CD4-positive, alpha-beta T cell treated with Interleukin-17A for 1 hour (primary cell): Measurements from ENCODE around the gene C16orf46.
"Not testable (repeated sequence)": the region's sequence is repeated elsewhere in the genome, so short reads cannot be mapped to it uniquely, and the experiment has no call there.

Experiments
- DNase-seq: peaks from one replicate; pipeline ENCODE4 v3.0.0-alpha.2; 2020

Gene C16orf46, protein sequence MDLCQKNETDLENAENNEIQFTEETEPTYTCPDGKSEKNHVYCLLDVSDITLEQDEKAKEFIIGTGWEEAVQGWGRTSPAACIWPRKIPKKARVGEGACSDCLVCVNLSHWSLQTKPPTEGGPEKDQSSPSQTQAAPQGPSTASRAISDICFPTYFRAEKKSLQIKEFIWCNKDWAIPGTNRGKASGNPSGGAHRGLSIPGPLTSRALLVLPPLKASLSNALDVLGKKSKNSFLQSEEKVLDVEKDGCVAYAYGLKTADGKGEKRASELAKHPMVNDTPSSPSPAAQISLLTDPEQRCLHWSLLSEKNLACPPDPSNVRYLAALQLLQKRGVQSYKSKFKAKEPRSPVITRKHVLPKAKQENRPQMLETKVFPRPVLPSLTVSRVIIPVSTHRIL

DNA sequence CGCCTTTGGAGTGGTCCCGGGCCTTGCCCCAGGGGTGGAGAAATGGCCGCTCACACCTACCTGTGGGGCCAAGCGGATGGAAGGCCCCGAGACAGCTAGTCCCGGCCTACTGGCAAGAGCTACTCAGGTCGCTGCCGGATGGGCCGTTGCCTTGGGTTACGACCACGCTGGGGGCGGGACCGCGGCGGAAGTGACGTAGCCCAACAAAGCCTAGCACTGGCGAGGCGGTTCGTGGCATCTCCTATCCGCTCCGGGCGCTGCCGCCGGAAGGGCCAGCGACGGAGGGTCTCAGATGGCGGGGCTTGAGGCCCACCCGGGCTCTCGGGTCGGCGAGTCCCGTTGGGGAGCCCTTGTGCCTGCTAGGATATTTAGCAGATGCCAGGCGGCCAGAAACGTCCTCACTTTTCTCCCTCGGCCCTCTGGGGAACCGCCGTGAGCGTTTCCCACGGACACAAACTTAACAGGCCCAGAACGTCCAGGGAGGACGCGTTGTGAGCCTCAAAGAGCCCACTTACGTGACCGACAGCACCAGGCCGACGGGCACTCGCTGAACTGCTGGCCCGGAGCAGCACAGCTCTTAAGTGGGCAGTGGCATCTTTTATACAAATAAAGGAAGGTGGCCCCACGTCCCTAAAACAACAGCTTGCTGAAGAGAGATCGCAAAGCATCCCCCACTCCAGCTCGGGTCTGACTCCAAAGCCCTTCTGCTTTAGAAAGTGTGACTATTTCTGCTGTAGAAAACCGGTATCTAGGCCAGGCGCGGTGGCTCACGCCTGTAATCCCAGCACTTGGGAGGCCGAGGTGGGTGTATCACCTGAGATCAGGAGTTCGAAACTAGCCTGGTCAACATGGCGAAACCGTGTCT is at the start of gene C16orf46:
Gene C16orf46, minus strand, starts transcription at position 163 of the 865 bp plus-strand sequence. CDS start 13,283 bp downstream, outside the sequence.
- DNase-seq, result peak; percentile 96

DNA sequence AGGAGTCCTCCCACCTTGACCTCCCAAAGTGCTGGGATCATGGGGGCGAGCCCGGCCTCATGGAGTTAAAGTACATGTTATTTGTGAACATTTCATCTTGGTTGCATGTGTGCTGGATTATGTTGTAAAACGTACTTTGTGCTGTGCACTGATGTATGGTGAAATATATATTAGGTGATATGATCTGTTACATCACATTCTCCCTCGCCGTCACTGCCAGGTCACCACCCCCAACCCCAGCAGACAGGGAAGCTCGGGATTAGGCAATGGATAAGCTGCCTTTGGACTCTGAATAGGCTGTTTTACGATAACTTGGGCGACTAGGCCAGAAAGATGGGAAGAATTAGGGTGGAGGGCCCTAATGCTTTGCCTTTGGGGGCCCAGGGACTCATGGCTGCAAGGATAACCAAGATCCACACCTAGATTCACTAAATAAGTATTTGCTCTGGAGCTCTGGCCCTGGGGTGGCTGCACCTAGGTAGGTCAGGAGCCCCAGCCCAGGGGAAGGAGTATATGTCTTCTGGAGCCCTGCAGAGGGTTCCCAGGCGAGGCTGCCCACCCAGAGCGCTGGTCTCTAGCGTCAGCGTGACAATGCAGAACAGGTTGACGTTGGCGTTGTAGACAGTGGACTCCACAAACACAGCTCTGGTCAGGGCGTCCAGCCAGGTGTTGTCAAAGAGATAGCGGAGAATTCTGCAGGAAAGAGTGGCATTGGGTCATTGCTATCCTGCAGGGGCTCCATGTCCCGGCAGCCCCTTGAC is 46.2 kb upstream of the C16orf46 start:
- DNase-seq, result no peak

DNA sequence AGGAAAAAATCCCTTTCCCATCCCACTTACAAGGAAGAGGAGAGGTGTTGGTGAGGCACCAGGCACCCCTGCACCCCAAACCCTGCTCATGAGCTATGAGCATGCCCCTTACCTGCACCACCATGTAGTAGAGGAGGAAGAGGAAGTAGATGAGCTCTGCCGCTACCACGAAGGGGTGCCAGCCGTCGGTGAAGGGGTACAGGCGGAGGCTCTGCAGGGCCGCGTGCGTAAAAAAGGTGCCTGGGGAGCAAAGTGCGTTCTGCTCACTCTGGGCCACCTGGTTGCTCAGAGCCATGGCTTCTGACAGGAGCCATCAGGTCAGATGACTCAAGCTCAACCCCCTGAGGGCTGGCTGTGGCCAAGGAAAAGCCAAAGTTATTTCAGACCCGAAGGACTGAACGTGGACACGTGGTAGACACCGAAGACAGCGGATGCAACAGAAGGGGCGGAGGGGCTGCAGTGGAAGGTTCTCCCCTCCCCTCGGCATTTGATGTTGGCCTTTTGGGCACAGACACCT is 44.5 kb upstream of the C16orf46 start:
- DNase-seq, result no peak

DNA sequence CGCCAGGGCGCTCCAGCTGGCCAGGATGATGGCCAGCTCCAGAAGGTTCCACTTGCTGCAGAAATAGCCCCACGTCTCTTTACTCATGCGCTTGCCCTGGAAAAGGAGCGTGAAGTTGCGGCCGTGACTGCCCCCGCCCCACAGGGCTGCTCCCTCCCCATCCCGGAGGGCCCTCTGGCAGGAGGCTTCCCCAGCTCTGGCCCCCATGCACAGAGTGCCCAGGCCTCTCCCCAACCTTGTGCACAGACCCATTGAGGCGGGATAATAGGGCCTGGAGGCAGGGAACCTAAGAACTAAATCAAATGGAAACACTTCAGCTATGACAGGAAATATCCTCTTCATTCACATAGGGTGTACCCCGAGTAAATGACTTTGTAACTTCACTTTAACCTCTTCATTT is 40.4 kb upstream of the C16orf46 start:
- DNase-seq, result no peak

DNA sequence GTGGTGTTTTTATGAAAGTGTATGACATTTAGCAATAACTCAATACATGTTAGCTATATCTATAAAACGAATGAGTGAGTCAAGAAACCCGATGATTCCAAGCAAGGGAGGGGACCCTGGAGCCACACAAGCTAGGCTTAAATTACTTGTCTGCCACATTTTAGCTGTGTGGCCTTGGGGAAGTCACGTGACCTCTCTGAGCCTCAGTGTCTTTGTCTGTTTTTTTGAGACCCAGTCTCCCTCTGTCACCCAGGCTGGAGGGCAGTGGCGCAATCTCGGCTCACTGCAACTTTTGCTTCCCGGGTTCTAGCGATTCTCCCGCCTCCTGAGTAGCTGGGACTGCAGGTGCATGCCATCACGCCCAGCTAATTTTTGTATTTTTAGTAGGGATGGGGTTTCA is 39.2 kb upstream of the C16orf46 start:
- no peak for DNase-seq

DNA sequence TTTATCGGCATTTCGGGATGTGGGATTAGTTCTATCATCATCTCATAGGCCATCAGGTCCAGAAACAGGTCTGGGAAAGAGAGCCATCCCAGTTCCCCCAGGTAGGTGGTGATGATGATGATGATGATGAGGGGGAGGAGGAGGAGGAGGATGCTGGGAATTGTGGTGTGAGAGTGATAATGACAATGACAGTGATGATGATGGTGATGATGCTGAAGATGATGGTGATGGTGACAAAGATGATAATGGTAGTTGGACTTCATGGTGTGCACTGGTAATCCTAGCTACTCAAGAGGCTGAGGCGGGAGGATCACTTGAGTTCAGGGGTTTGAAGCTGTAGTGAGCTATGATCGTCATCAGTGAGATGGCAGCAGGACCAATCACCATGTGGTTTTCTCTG is 35.4 kb upstream of the C16orf46 start:
- DNase-seq, result no peak

DNA sequence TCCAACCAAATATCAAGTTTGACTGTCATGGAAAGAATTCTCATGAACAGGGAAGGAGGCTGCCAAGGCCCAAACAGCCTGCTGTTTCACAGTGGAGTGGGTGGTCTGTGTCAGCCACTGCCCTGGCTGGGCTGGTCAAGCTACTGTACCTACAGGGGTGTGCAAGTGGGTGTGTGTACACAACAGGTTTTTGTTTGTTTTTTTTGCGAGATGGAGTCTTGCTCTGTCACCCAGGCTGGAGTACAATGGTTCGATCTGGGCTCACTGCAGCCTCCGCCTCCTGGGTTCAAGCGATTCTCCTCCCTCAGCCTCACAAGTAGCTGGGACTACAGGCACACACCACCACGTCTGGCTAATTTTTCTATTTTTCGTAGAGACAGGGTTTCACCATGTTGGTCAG is 32.2 kb upstream of the C16orf46 start:
- DNase-seq, result not testable (repeated sequence)

DNA sequence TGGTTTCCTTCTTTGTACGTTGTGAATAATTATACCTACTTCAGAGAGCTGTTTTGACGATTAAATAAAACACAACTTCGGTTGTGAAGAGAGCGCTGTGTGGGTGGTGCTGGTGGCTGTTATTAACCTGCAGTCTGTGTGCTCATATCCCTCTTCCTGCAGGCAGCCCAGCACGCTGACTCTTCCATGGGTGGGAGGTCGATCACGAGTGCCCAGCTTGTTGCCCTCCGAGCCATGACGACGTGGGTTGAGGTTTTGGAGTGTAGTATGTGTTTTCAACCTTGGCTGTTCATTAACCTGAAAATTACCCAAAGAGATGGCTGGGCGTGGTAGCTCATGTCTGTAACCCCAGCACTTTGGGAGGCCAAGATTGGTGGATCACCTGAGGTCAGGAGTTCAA is 30.5 kb upstream of the C16orf46 start:
- DNase-seq, result no peak

DNA sequence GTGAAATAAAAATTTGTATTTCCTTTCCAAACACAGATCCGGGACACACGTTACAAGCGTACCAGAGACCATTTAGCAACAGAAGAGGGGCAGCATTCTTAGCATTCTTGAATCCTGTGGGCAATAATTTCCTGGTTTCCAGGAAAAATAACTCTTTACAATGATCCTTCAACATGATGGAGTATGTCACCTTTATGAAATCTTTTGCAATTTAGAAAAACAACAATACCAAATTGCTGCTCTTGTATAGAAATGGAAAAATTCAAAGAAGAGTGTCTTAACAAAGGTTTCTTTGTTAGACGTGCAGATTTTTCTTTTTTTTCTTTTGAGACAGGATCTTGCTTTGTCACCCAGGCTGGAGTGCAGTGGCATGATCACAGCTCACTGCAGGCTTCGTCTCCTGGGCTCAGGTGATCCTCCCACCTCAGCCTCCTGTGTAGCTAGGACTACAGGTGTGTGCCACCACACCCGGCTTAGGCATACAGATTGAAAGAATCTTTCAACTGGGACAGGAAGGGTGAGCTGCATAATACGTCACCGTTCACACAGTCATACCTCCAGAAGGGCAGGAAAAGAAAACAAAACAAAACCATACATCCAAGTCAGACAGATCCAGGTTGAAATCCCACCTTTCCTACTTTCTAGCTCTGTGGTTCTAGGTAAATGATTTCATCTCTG is 29.9 kb upstream of the C16orf46 start:
- DNase-seq, result no peak

DNA sequence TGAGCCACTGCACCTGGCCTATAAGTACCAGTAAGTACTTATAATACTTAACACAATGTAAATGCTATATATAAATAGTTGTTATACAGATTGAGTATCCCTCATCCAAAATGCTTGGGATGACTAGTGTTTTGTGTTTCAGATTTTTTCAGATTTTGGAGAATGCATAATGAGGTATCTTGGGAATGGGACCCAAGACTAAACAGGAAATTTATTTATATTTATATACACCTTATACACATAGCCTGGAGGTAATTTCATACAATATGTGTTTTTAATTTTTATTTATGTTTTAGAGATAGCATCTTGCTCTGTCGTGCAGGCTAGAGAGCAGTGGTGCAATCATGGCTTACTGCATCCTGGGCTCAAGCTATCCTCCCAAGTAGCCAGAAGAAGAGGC is 28.9 kb upstream of the C16orf46 start:
- DNase-seq, result no peak

DNA sequence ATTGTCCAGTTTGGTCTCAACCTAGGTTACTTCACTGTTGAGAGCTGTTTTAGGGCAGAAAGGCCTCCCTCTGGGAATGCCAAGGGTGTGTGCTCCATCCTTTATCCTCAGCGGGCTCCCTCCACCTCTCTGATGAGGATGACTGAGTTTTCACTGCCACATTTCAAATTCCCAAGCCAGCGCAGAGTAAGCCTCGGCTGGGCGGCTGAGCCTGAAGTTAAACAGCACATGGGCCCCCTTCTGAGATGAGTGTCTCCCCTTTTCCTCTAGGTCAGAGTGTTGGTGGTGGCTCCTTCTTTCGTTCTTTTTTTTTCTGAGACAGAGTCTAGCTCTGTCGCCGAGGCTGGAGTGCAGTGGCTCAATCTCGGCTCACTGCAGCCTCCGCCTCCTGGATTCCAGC is 24.7 kb upstream of the C16orf46 start:
- DNase-seq, result no peak

DNA sequence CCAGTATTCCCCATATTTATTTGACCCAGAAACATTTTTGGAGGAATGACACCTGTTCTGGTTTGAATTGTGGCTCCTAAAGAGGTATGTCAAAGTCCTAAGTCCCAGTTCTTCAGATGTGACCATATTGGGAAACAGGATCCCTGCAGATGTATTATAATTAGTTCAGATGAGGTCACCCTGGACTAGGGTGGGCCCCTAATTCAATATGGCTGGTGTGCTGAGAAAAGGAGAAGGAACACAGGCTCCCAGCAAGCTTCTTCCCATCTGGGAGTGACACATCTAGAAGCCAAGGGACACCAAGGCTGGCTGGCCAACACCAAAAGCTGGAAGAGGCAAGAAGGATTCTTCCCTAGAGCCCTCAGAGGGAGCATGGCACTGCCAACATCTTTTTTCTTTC is 22.9 kb upstream of the C16orf46 start:
- DNase-seq, result no peak

DNA sequence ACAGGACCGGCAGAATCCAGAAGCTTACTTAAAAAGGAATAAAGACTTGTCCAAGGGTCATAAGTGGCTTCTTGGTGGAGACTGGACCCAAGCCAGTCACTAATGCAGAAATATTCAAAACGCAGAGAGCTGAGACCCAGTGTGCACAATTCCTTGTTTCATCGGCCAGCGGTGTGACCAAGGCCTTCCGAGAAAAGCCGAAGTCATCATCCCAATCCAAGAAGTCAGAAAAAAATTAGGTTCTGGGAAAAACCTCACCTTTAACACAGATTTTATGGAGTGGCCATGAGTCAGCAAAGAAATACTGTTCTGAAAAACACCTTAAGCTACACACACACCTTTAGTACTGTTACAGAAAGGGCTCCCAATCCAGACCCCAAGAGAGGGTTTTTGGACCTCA is 20.2 kb upstream of the C16orf46 start:
- no peak for DNase-seq

DNA sequence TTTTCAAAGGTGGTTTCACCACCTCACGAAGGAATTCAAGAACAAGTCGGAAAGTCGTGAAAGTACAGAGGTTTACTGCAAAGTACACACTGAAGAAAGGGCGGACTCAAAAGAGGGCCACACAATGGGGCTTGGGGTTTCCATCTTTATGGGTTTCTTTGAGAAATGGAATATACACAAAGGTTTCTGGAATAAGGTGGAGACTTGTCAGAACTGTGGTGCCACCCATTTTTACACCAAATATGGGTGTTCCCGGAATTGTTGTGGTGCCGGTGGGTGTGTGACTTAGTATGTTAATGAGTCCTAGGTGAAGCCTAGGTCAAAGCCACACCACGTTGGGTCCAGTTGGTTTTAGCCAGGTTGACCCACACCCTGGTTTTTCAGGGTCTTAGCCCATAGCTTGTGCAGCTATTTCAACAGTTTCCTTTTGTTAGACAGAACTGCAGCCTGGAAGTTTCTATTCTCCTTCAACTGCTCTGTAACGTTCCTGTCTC is 19.7 kb upstream of the C16orf46 start:
- DNase-seq, result no peak

DNA sequence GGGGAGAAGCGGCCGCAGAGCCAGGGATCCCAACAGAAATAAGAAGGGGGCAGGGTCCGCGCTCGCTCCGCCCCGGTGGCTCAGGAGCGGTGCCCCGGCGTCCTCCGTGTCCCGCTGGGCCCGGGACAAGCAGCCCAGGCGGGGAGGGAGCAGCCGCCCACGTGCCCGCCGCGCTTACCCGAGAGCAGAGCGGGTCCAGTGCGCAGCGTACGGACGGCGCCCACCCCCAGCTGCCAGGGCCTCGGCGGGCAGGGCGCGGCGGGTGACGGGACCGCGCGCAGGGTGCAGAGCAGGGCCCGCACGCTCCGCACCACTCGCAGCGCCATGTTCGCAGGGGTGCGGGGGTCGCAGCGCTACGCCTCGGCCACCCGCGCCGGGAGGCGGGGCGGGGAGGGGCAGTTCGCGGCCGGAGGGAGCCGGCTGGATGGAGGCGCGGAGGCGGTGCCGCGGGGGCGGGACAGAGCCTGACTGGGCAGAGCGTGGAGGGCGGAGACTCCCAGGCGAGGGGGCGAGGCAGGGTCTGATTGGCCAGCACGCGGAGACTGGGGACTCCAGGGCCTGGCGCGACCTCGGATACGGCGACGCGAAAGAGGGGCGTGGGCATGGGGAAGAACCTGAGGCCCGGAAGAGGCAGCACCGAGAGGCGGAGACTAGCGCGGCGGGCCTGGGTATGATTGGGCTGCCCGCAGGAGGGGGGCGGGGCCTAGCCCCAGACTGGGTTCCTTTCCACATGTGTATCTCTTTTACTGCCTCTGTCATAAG is 19.1 kb upstream of the C16orf46 start, which contains the start of gene GCSH:
Gene GCSH, minus strand, starts transcription at position 443 of the 762 bp plus-strand sequence. Its CDS starts 117 bp downstream, at position 326.
- DNase-seq, result peak; percentile 99

DNA sequence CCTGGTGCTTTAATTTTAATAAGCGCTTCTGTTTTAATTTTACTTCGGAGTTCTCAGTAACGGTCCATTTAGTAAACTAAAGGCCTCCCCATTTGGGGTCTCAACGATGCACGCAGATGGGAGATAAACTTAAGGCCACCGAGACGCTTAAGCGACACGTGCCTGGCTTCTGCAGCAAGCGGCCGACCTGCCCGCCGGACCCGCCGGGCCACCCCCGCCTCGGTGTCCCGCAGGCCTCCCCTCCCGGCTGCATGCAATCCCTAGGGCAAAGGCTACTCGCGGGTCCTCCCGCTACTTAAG is 18.6 kb upstream of the C16orf46 start:
- no peak for DNase-seq

DNA sequence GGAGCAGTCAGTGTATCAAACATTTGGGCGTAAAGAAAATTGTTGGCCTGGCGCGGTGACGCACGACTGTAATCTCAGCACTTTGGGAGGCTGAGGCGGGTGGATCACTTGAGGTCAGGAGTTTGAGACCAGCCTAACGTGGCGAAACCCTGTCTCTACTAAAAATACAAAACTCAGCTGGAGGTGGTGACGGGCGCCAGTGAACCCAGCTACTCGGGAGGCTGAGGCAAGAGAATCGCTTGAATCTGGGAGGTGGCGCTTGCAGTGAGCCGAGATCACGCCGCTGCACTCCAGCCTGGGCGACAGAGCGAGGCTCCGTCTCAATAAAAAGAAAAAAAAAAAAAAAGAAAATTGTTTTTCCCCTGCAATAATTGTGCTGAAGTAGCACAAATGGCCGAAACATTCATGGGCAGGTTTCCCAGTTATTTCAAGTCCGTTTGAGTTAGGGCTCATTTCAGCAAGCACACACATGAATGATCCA is 17.8 kb upstream of the C16orf46 start:
- DNase-seq, result no peak

DNA sequence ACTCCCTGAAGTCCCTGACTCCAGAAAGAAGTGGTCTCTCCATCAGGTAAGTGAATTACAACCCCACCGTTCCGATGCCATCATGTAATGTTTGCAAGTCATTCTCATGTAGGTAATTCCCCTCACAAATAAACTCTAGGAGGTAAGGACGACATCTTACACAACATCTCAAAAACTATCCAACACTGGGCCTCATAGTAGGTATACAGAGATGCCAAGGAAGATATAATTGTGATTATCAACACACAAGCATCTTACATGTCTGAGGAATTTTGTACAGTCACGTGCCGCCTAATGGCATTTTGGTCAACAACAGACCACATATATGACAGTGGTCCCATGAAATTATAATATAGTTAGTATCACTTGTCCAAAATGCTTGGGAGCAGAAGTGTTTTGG is 11.8 kb upstream of the C16orf46 start:
- no peak for DNase-seq

DNA sequence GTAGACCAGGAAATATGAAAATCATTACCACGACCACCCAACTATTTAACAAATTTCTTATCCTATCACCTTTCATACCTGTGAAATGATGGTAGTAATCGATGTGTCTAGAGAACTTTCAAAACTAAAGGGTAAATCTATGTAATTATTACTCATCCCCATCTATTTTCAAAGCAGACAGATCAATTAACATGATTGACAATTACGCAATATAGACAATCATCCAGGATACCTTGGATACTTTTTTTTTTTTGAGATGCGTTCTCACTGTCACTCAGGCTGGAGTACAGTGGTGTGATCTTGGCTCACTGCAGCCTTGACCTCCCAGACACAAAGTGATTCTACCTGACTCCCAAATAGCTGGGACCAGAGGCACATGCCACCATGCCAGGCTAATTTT is 4.0 kb upstream of the C16orf46 start:
- no peak for DNase-seq

DNA sequence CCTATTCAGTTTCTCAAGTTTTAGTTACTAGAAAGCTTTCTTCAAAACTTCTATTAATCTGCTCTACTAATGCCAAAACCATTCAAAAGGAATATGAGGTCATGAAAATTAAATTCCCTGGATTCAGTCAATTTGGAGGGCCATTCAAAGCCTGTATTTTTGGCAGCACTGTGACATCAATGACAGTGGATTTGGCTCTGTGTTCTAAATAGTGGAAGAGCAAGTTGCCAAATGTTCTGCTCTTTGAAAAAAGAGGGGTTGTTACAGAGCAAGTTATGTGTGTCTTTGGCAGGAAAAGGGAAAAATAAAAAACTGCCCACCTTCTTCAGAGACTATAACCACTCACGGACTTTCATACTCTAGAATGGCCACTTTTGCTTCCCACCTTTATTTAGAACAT is 3.2 kb upstream of the C16orf46 start:
- no peak for DNase-seq

DNA sequence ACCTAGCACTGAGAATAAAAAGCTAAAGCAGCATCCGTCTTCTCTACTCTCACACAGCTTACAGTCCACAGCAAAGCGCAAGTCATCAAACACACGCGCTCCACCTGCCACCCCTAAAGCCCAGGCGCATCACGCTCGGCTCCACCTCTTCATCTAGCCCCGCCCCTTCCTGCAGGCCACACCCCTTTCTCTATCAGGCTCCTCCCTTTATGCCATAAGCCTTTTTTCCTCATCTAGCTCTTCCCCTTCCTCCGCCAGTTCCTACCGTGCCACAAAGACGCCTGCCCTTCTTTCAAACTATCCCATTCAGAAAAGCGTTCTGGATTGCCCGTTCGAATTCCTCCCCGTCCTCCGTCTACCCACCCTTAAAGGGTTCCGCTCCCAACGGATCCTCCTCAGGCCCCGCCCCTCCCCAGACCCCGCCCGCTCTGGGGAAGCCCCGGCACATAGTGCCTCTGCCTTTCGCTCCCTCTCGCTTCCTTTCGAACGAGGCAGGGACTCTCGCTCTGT is 417 bp downstream of the C16orf46 start:
- DNase-seq, result peak; percentile 96
